CD4-positive, alpha-beta T cell treated with Interleukin-10 for 1 hour (primary cell): ENCODE measurements around the gene CLSTN1.
"Not testable (repeated sequence)": the region's sequence is repeated elsewhere in the genome, so short reads cannot be mapped to it uniquely, and the experiment has no call there.

Experiments
- DNase-seq: peaks from one replicate; pipeline ENCODE4 v3.0.0-alpha.2; 2020

Gene CLSTN1

GRCh38 chr1:9825093-9826074 is 1.6 kb upstream of the CLSTN1 start:
- peak; percentile 64 for DNase-seq

GRCh38 chr1:9824702-9825089 is 931 bp upstream of the CLSTN1 start:
- peak; percentile 10 for DNase-seq

- no peak for DNase-seq
Observed at GRCh38 chr1:9823693-9823942, 147 bp downstream of the CLSTN1 start.

GRCh38 chr1:9822897-9823692 is 670 bp downstream of the CLSTN1 start:
- peak; percentile 23 for DNase-seq

- DNase-seq: no peak
Observed at GRCh38 chr1:9822490-9822889, 1.3 kb downstream of the CLSTN1 start.

GRCh38 chr1:9821710-9822109 is 2.1 kb downstream of the CLSTN1 start:
- no peak for DNase-seq

- DNase-seq: no peak
Observed at GRCh38 chr1:9820521-9820920, 3.2 kb downstream of the CLSTN1 start.

- no peak for DNase-seq
Observed at GRCh38 chr1:9817734-9818133, 6.0 kb downstream of the CLSTN1 start.

- no peak for DNase-seq
Observed at GRCh38 chr1:9816199-9816598, 7.6 kb downstream of the CLSTN1 start.

GRCh38 chr1:9815150-9815549 is 8.6 kb downstream of the CLSTN1 start:
- DNase-seq: no peak

GRCh38 chr1:9814619-9815018 is 9.1 kb downstream of the CLSTN1 start:
- DNase-seq: no peak

- no peak for DNase-seq
Observed at GRCh38 chr1:9811239-9811966, 12.4 kb downstream of the CLSTN1 start.

GRCh38 chr1:9809100-9809510 is 14.7 kb downstream of the CLSTN1 start:
- no peak for DNase-seq

GRCh38 chr1:9808459-9808858 is 15.3 kb downstream of the CLSTN1 start:
- no peak for DNase-seq

- no peak for DNase-seq
Observed at GRCh38 chr1:9807541-9807940, 16.2 kb downstream of the CLSTN1 start.

- DNase-seq: not testable (repeated sequence)
Observed at GRCh38 chr1:9805972-9806371, 17.8 kb downstream of the CLSTN1 start.

GRCh38 chr1:9805006-9805508 is 18.7 kb downstream of the CLSTN1 start:
- no peak for DNase-seq

- DNase-seq: not testable (repeated sequence)
Observed at GRCh38 chr1:9803003-9803918, 20.5 kb downstream of the CLSTN1 start.

- no peak for DNase-seq
Observed at GRCh38 chr1:9801909-9802308, 21.9 kb downstream of the CLSTN1 start.

- no peak for DNase-seq
Observed at GRCh38 chr1:9798236-9799130, 25.3 kb downstream of the CLSTN1 start.

- DNase-seq: no peak
Observed at GRCh38 chr1:9797049-9797448, 26.7 kb downstream of the CLSTN1 start.
